NB4 (cell line): ENCODE data around the gene PET100.
"Not testable (repeated sequence)": the region's sequence is repeated elsewhere in the genome, so short reads cannot be mapped to it uniquely, and the experiment has no call there.

Experiments
- POLR2A ChIP-seq: IDR thresholded peaks from 2 replicates; pipeline ENCODE4 v1.6.1; 2011; ENCODE audit warnings: mild to moderate bottlenecking; ENCODE audit not compliant: insufficient read length; ENCODE audit errors: extremely low read depth
- TF ChIP-seq, protein P1 (sequence below): IDR thresholded peaks from one replicate; pipeline ENCODE4 v1.5.1; 2012; ENCODE audit warnings: low read depth, low read length

DNA sequence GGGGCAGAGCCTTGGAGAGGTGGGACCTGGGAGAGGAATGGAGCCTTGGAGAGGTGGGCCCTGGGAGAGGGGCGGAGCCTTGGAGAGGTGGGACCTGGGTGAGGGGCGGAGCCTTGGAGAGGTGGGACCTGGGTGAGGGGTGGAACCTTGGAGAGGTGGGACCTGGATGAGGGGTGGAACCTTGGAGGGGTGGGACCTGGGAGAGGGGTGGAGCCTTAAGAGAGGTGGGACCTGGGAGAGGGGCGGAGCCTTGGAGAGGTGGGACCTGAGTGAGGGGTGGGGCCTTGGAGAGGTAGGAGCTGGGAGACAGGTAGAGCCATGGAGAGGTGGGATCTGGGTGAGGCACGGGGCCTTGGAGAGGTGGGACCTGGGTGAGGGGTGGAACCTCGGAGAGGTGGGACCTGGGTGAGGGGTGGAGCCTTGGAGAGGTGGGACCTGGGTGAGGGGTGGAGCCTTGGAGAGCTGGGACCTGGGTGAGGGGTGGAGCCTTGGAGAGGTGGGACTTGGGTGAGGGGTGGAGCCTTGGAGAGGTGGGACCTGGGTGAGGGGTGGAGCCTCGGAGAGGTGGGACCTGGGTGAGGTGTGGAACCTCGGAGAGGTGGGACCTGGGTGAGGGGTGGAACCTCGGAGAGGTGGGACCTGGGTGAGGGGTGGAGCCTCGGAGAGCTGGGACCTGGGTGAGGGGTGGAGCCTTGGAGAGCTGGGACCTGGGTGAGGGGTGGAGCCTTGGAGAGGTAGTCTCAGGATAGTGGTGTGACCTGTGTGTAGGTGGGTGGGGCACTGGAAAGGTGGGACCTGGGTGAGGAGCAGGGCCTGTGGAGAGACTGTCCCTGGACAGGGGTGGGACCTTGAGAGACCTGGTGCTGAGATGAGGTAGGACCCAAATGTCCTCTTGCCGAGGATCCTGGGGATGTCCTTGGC is 14.3 kb downstream of the PET100 start:
- TF ChIP-seq, protein P1, sequence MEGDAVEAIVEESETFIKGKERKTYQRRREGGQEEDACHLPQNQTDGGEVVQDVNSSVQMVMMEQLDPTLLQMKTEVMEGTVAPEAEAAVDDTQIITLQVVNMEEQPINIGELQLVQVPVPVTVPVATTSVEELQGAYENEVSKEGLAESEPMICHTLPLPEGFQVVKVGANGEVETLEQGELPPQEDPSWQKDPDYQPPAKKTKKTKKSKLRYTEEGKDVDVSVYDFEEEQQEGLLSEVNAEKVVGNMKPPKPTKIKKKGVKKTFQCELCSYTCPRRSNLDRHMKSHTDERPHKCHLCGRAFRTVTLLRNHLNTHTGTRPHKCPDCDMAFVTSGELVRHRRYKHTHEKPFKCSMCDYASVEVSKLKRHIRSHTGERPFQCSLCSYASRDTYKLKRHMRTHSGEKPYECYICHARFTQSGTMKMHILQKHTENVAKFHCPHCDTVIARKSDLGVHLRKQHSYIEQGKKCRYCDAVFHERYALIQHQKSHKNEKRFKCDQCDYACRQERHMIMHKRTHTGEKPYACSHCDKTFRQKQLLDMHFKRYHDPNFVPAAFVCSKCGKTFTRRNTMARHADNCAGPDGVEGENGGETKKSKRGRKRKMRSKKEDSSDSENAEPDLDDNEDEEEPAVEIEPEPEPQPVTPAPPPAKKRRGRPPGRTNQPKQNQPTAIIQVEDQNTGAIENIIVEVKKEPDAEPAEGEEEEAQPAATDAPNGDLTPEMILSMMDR = not testable (repeated sequence)
- not testable (repeated sequence) for TF ChIP-seq POLR2A
